ENCODE measurements around the gene CTDSP2. TPM values are rescaled to one million over a fixed set of nuclear protein-coding genes. Genes with fewer than 3 reads are reported as not detected.

Gene CTDSP2
- total and polyA plus RNA-seq, 10 of the 15 experiments (the other 5 are each of a cell fraction or from before 2014, with no cell fraction given), result 17.3 to 98.2 (median 54.1) TPM

GRCh38 chr12:57817261-57817989 is 29.1 kb downstream of the CTDSP2 start:
- in situ Hi-C loops (cut with MboI) (no loop called here), intact Hi-C loops (cut with micrococcal nuclease; ENCODE audit: unreplicated experiment) (no loop called here)
- Histone ChIP-seq H3K27ac (ENCODE audit: control insufficient read depth, insufficient read depth) (no peak overlapping the region), H3K4me3 (no peak overlapping the region), H3K4me2 (ENCODE audit: control insufficient read depth, insufficient read depth) (no peak overlapping the region), H4K20me1 (ENCODE audit: control insufficient read depth, insufficient read depth) (no peaks in the 10 kb centered on the region), H3K4me1 (ENCODE audit: control insufficient read depth, insufficient read depth, low read length) (no peaks in the 10 kb centered on the region), H3K27me3 (replicated peaks in 1 of 2; ENCODE audit: control insufficient read depth in 2 of 2, insufficient read depth in 2 of 2, low read length in 1 of 2) (no peaks in the 10 kb centered on the region), H3K9me3 (replicated peaks; ENCODE audit: control insufficient read depth, insufficient read depth, low read length) (no peaks in the 10 kb centered on the region), H3K36me3 (ENCODE audit: control insufficient read depth in 2 of 2, insufficient read depth in 2 of 2, low read length in 1 of 2) (peaks cover 5 to 6% of the 10 kb centered on the region in 2 experiments; a peak in 3 of 4 replicates), H2AFZ (ENCODE audit: control insufficient read depth, low read depth, low read length) (no peak overlapping the region), H3K79me2 (ENCODE audit: control insufficient read depth, insufficient read depth, low read length) (no peaks in the 10 kb centered on the region), H3K9ac (ENCODE audit: control insufficient read depth, insufficient read depth, low read length) (no peak overlapping the region)
- no TSS peak for BruUV-seq (replicated peaks)
- FAIRE-seq, result no peak
- WGBS (ENCODE audit: insufficient coverage, insufficient replicate concordance, low lambda C conversion rate, missing lambda C conversion rate), result 96% methylated on average over 8 of the region's 8 CpGs
- ATAC-seq, result no peak
- CTCF ChIA-PET, result interaction anchor here (1.2 to 2.6 kb wide), 6 partner anchors 10 to 87 kb away, joined by 3 to 6 read pairs (median 4); no protein-coding TSS in a partner anchor
- POLR2A ChIA-PET, result no interaction called here
- no peak for DNase-seq (ENCODE audit: low read depth, low spot score)
- TF ChIP-seq KLF5 (IDR thresholded peaks at IDR 0.05; ENCODE audit: partially characterized antibody) (no peak), E2F8 (IDR thresholded peaks at IDR 0.05; ENCODE audit: low read depth, partially characterized antibody) (no peak), HSF1 (IDR thresholded peaks at IDR 0.05; ENCODE audit: low read depth, low read length) (no peak), SRF (IDR thresholded peaks at IDR 0.05; ENCODE audit: low read depth in 2 of 2, low read length in 2 of 2) (no peak), NR2C1 (IDR thresholded peaks at IDR 0.05) (no peak), BHLHE40 (IDR thresholded peaks at IDR 0.05; ENCODE audit: borderline replicate concordance in 1 of 2, low read depth in 2 of 2, low read length in 1 of 2) (no peak), PML (IDR thresholded peaks at IDR 0.05; ENCODE audit: low read length) (no peak), MLLT1 (IDR thresholded peaks at IDR 0.05) (no peak), NFYA (IDR thresholded peaks at IDR 0.05; ENCODE audit: borderline replicate concordance, low read depth, low read length) (no peak), USF2 (IDR thresholded peaks at IDR 0.05; ENCODE audit: borderline replicate concordance, low read depth, low read length) (no peak)
- SMC1A ChIA-PET (ENCODE audit: uncharacterized antibody, unreplicated experiment), result no interaction called here
- RAD21 ChIA-PET (ENCODE audit: unreplicated experiment), result interaction anchor here (1.0 kb wide), 1 partner anchor 100 kb away, joined by 3 read pairs; no protein-coding TSS in a partner anchor
